Activated CD4-positive, alpha-beta T cell treated with anti-CD3 and anti-CD28 coated beads, Interleukin-2, Interleukin-4, amounts not matched to agents 100 ng/mL and 50 ng/mL, durations not matched to agents 16 hours and 8 hours (primary cell): Measurements from ENCODE around the gene KLHL29.
"Not testable (repeated sequence)": the region's sequence is repeated elsewhere in the genome, so short reads cannot be mapped to it uniquely, and the experiment has no call there.

Experiments
- DNase-seq: peaks from one replicate; pipeline ENCODE4 v3.0.0-alpha.2; 2020; ENCODE audit warnings: low spot score

Gene KLHL29

DNA sequence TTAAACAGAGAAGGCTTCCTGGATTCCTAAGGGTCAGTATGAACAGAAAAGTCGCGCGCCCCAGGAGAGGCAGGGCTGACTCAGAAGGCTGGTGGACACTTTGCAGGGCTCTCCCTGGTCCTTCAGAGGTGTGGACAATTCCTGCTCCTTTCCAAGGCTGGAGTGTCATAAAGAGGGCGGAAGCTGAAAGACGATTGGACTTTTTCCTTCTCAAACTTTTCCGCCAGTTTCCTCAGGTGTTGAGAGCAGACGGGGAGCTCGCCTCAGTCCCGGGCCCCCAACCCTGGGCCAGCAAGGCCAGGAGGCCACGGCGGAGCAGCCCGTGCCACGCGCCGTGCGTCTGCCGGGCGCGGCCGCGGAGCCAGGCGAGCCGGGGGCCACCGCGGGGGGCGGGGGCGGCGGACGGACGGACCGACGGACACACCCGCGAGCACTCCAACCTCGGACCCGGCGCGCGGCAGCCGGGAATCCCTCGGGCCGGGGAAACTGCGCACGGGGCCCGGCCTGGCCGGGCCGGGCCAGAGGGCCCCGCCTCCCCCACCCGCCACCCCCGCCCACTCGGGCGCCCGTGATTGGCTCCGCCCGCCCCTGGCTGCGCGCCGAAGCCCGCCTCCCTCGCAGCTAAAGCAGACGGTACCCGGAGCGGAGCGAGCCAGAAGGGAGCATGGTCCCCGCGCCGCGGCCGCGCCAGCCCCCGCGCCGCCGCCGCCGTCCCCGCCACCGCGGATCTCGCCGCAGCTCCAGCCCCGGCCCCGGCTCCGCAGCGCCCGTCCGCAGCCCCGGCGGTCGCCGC, at the start of gene KLHL29:
Gene KLHL29, plus strand, starts transcription at position 629 of the 793 bp plus-strand sequence. CDS start 177,018 bp downstream, outside the sequence.
- DNase-seq, result peak; percentile 63

GRCh38 chr2:23335550-23335949, 49.4 kb upstream of the KLHL29 start:
- no peak for DNase-seq

GRCh38 chr2:23342075-23342474, 42.9 kb upstream of the KLHL29 start:
- DNase-seq, result no peak

DNA sequence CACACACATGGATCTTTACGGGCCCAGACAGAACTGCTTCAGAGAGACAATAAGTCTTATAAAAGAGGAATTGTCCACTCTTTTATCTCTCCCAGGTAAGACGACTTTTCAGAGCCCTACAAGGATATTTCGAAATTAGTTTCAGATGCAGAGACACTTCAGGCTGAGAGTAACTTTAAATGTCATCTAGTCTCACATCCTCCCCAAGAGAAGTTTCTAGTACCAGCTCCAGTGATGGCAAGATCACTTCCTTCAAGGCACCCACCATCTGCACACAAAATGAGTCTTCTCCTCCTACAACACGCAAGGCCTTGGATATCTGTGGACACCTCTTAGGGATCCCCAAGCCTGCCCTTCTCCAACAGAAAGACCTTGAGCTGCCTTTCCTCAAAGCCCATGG, 39.0 kb upstream of the KLHL29 start:
- no peak for DNase-seq

DNA sequence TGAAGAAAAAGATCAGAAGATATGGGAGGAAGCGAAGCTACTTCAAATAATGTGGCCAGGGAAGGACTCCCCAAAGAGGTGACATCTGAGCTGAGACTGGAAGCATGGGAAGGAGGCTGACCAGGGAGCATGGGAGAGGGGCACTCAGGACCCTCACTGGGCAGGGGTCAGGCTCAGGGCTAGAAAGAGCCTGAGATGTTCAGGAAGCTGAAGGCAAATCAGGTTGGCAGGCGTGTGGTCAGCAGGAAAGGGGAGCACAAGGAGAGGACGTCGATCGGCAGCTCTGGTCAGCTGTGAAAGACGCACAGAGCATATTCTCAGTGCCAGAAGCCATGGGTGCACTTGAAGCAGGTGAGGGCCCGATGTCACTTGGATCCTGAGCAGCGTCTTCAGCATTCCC, 38.2 kb upstream of the KLHL29 start:
- no peak for DNase-seq

- no peak for DNase-seq
Observed at GRCh38 chr2:23347471-23348092, 37.4 kb upstream of the KLHL29 start.

GRCh38 chr2:23348093-23348481, 36.9 kb upstream of the KLHL29 start:
- DNase-seq, result not testable (repeated sequence)

DNA sequence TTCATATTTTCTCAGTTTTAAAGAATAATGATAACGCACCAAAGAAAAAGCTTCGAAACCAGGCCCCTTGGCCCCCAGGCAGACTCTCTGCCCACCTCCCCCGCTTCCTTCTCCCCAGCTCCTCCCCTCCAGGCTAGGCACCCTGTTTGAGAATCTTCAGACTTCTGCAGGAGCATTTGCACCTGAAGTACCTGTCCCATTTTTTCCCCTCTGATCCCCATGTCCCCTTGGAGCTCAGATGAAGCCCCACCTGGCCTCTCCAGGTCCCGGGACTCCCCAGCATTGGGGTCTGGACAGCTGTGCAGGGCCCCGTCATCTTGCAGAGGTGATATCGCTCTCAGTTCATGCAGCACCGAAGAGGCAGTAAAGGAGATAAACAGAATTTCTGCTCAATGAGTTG, 35.5 kb upstream of the KLHL29 start:
- no peak for DNase-seq

- no peak for DNase-seq
Observed at GRCh38 chr2:23350041-23350791, 34.8 kb upstream of the KLHL29 start.

DNA sequence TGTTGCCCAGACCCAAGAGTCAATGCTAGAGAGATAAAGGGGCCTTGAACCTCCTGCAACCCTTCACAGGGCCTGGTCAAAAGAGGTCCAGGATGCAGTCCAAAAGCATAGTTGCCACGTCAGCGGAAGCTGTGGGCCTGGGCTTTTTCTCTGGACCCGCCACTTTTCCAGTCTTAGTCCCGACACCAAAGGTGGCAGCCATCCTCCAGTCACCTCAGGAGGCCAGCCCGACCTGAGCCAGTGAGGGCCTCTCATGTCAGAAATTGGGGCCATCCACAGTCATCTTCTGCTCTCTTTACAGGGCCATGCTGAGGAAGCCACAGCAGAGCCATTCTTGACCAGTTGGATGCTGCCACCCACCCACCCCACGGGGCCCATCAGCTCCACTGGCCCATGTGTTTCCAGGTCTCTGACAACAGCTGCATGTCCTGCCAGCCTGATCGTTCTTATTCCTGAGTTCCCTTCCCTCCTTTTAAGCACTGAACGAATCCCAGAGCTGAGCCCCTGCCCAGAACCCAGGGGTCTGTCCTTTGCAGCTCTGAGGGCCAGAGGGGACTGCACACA, 34.1 kb upstream of the KLHL29 start:
- DNase-seq, result no peak

- peak; percentile 60 for DNase-seq
Observed at GRCh38 chr2:23351388-23352141, 33.4 kb upstream of the KLHL29 start.

- no peak for DNase-seq
Observed at GRCh38 chr2:23354554-23354953, 30.4 kb upstream of the KLHL29 start.

DNA sequence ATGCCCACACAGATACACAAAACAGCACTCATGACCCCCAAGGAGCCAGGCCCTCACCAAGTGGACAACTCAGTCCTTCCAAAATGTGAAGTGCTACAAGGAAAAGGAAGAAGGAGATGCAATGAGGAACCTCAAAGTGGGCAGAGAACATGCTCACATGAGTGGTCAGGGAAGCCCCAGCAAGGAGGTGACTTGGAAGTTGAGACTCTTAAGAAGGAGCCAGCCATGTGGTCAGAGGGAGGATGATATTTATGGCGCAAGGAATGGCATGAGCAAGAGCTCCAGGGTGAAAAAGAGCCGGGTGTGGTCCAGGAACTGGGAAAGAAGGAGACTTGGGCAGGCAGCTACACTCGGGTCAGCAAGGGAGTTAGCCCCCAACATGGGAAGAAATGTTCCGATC, 30.0 kb upstream of the KLHL29 start:
- DNase-seq, result no peak

GRCh38 chr2:23356711-23357110, 28.3 kb upstream of the KLHL29 start:
- DNase-seq, result no peak

DNA sequence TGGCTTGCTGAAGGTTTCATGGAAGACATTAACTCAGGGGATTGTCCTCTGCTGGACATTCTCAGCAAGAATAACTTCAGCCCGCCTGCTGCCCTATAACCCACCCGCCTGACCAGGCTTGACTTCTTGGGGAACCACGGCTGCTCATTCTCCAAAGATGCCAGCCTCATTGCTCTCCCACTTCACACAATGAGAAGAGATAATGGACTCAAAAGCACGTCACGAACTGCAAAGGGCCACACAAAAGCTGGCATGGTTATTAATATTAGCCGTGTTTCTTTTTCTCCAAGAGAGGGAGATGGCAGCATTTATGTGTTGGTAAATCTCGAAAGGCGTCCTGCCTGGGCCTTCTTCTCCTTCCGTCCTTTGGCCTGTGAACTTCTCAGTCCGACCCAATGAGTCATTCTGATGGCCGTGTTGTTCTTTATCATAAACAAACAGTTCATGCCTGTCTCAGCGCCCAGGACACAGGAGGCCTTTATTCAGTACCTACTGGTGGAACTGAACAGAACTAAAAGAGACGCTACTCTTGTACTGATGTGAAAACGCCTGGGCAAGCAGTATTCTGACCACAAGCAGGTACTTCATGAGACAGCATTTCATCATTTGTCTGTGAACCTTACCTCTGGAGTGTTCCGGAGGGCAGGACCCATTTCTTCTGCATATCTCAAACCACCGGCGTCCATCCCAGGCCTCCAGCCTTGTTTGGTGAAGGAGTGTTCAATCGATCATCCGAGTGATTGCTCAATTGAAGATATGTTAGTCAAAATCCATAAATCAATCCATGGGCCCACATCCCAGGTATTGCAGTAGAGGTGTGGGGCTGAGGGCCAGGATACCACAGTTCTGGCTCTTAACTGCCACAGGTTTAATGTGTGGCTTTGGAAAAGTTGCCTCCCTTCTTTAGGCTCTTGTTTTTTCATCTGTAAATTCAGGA, 25.1 kb upstream of the KLHL29 start:
- no peak for DNase-seq

- no peak for DNase-seq
Observed at GRCh38 chr2:23360571-23361125, 24.3 kb upstream of the KLHL29 start.

GRCh38 chr2:23361152-23361551, 23.8 kb upstream of the KLHL29 start:
- no peak for DNase-seq

- no peak for DNase-seq
Observed at GRCh38 chr2:23363268-23363667, 21.7 kb upstream of the KLHL29 start.

- no peak for DNase-seq
Observed at GRCh38 chr2:23363831-23364230, 21.1 kb upstream of the KLHL29 start.

GRCh38 chr2:23366720-23367119, 18.3 kb upstream of the KLHL29 start:
- DNase-seq, result no peak
